HUES48 (cell line): ENCODE results near the gene RETREG2.

Experiments
- H3K27ac ChIP-seq: one replicate; pipeline ENCODE4 v1.7.0; 2013; ENCODE audit warnings: low read depth, low read length, inconsistent platforms
- H3K27me3 ChIP-seq: 2 replicates; pipeline ENCODE4 v1.6.1; 2013; ENCODE audit warnings: mild to moderate bottlenecking, low read length; ENCODE audit not compliant: control insufficient read depth, insufficient read depth
- H3K36me3 ChIP-seq: 2 replicates; pipeline ENCODE4 v1.6.1; 2013; ENCODE audit warnings: low read length; ENCODE audit not compliant: control insufficient read depth, insufficient read depth
- H3K4me1 ChIP-seq: 2 replicates; pipeline ENCODE4 v1.6.1; 2013; ENCODE audit warnings: mild to moderate bottlenecking, low read length; ENCODE audit not compliant: control insufficient read depth, insufficient read depth
- H3K4me3 ChIP-seq: 2 replicates; pipeline ENCODE4 v1.5.1; 2013; ENCODE audit warnings: mild to moderate bottlenecking, low read depth, low read length
- H3K9ac ChIP-seq: 2 replicates; pipeline ENCODE4 v1.6.1; 2013; ENCODE audit warnings: mild to moderate bottlenecking, low read depth, low read length, moderate library complexity
- H3K9me3 ChIP-seq: 2 replicates; pipeline ENCODE4 v1.6.1; 2013; ENCODE audit warnings: low read length; ENCODE audit not compliant: control insufficient read depth, insufficient read depth

Gene RETREG2

GRCh38 chr2:219218732-219219701 is 40.9 kb downstream of the RETREG2 start, which contains the start of gene ABCB6:
Gene ABCB6, minus strand, starts transcription at chr2:219218958. Its CDS starts 285 bp downstream, at chr2:219218673.
- H3K4me3 ChIP-seq: peak within 1 kb of the TSS; percentile 74
- no peaks in the 10 kb centered on the region for H3K9me3 ChIP-seq
- H3K9ac ChIP-seq: peak within 1 kb of the TSS; percentile 83
- H3K27me3 ChIP-seq: no peaks in the 10 kb centered on the region
- peaks cover 4% of the 10 kb centered on the region; the same call in 1 of the 2 replicates for H3K4me1 ChIP-seq
- H3K36me3 ChIP-seq: peaks cover 53% of the 10 kb centered on the region
- peak within 1 kb of the TSS; percentile 74 for H3K27ac ChIP-seq

DNA sequence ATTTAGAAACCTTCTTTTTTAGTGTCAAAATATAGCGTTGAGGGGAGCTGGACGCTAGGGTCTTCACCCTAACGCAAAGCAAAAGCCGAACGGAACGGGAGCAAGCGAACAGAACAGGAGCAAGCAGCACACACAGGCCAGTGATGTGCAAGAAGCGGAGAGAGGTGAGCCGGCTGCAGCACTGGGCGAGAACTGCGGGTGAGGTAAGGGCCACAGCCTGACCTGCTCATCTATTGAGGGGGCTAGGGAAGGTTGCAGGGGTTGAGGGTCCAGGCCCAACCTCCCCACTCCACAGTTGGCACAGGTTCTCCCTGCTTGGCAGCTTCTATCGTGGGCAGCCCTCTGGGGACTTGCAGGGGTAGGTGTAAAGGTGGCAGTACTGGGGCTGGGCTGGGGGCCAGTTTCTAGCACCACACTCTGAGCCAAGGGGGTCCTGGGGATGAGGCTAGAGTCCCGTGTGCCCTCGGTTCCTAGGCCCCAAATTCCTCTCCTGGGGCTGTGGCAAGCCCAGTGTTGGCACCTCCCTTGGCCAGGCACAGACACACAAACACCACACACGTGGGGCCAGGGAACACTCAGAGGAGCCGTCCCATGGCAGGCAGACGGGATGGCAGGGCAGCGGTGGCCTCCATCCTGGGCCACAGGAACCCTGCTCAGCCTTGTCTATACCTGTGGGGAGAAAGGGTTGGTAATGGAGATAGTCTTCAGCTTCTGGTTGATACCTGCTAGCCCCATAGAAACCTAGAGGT is 41.9 kb downstream of the RETREG2 start:
- Histone ChIP-seq H3K9ac (no peak overlapping the region), H3K4me3 (no peak overlapping the region), H3K36me3 (peaks cover 53% of the 10 kb centered on the region), H3K9me3 (no peaks in the 10 kb centered on the region), H3K27ac (no peak overlapping the region), H3K4me1 (peaks cover 4% of the 10 kb centered on the region; the same call in 1 of the 2 replicates), H3K27me3 (no peaks in the 10 kb centered on the region)

GRCh38 chr2:219220652-219221402 is 42.8 kb downstream of the RETREG2 start:
- H3K36me3 ChIP-seq: peaks cover 58% of the 10 kb centered on the region
- no peak overlapping the region for H3K9ac ChIP-seq
- H3K9me3 ChIP-seq: no peaks in the 10 kb centered on the region
- H3K27ac ChIP-seq: no peak overlapping the region
- no peak overlapping the region for H3K4me3 ChIP-seq
- H3K4me1 ChIP-seq: peaks cover 4% of the 10 kb centered on the region; the same call in 1 of the 2 replicates
- no peaks in the 10 kb centered on the region for H3K27me3 ChIP-seq

DNA sequence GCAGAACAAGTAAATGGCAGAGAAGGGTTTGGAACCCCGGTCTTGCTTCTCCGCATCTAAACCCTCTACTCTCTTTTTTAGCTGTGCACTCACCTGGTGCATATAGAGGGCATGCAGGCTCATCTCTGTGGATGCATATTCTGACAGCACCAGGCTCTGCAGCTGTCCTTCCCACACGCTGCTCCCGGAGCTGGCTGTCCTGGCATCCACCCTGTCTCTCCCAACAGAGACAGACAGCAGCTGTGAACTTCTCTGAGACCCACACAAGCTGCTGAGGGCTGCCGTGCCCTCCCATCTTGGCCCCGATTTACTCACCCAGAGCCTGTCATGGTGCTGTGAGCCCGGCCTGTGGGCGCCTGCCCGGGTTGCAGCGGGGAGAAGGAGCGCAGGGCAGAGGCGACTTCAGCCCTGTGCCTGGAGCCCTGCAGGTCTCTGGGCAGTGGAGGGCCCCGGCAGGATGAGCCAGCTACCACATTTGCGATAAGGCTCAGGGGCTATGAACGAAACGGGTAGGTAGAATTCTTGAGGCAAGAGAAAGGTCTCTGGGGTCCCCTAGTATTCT is 44.0 kb downstream of the RETREG2 start:
- Histone ChIP-seq H3K27ac (no peak overlapping the region), H3K27me3 (no peaks in the 10 kb centered on the region), H3K9me3 (no peaks in the 10 kb centered on the region), H3K36me3 (peaks cover 61% of the 10 kb centered on the region), H3K4me3 (no peak overlapping the region), H3K9ac (no peak overlapping the region), H3K4me1 (peaks cover 4% of the 10 kb centered on the region; the same call in 1 of the 2 replicates)

DNA sequence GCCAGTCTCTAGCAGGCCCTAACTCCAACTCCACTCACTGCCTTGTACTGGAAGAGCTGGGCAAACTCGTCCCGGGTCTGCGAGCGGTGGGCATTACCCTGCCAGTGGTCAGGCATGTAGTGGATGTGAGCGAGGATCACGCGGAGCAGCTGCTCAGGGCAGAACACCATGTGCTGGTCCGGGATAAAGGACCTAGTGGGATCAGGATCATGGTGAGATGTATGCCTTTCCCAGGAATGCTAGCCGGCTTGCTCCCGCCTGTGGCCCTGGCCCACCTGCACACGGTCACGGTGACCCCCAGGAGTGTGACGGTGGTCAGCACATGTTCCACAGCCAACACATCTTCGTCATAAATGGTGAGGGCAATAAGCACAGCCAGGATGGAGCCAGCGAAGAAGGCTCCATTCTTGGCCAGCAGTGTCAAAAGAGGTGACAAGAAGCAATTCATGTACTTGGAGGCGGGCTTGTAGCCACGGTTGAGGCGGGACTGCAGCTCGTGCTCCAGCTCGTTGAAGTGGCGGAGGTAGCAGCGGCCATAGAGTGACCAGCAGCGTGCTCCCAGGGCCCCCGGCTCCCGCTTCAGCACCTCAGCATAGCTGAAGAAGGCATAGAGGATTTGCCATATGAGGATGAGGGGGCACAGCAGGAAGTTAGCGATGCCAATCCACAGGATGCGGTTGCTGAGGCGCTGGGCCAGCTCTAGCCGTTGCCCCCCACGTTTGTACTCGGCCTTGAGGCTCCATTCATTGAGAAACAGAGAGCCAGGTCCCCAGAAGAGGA is 45.9 kb downstream of the RETREG2 start:
- Histone ChIP-seq H3K27ac (no peak overlapping the region), H3K4me1 (peaks cover 8% of the 10 kb centered on the region), H3K27me3 (no peaks in the 10 kb centered on the region), H3K9ac (no peak overlapping the region), H3K9me3 (no peaks in the 10 kb centered on the region), H3K36me3 (peaks cover 61% of the 10 kb centered on the region), H3K4me3 (no peak overlapping the region)

DNA sequence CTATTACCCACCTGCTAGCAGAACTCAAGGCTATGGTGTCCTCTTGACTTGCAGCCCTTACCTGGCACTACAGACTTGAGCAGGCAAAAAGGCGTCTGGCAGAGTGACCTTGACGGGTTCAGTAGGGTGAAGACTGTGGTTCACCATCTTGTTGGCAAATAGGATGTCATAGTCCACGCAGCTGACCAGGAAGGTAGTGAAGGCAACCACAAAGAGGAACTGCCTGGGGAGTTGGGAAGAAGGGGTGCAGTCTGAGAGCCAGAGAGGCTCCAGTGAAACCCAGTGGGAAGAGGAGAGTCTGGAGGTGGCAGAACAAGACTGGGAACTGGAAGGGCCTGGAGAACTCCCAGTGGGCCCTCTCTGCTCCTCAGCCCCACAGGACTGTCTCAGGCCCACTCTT is 47.3 kb downstream of the RETREG2 start:
- Histone ChIP-seq H3K27me3 (no peaks in the 10 kb centered on the region), H3K36me3 (peaks cover 58% of the 10 kb centered on the region), H3K4me3 (no peak overlapping the region), H3K9me3 (no peaks in the 10 kb centered on the region), H3K27ac (no peak overlapping the region), H3K4me1 (peaks cover 5% of the 10 kb centered on the region; the same call in 1 of the 2 replicates), H3K9ac (no peak overlapping the region)

DNA sequence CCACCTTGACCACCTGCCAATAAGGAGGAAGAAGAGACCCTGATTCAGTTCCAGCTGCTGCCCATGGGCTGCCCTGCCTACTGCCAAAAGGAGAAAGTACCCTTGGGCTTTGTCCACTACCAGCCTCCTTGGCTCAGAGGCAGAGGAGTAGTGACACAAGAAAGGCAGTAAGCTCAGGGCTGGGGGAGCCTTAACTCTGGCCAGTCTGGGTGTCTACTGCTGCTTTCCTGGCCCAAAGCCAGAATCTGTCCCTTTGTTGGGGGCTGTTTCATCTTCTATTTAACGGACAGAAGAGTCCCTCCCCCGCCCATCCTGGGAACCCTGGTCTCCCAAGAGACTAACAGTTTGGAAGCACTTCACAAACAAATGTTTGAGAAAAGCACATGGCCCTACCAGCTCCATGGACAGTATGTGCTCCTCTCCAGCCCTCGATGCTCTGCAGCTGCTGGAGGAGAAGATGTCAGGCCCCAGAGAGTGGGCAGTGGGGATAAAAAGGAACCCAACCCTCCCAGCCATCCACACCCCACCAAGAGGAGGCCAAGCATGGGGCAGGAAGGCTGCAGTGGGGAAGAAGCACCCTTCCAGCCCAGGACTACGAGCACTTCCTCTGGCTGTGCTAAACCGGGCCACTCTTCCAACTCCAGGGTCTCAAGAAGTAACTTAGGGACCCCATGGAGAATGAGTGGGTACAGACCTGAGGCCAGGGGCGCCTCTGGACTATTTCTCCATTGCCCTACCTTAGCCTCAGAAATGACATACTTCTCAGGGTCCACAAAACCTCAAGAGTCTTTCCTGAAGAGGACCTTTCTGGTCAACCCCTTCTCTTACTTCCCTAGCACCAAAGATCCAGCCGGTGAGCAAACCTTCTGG is 50.2 kb downstream of the RETREG2 start:
- peaks cover 51% of the 10 kb centered on the region for H3K36me3 ChIP-seq
- no peak overlapping the region; the same call in 1 of the 2 replicates for H3K9ac ChIP-seq
- H3K27ac ChIP-seq: no peak overlapping the region
- peak overlapping the region; percentile 86 for H3K4me3 ChIP-seq
- H3K4me1 ChIP-seq: peaks cover 5% of the 10 kb centered on the region; the same call in 1 of the 2 replicates
- no peaks in the 10 kb centered on the region for H3K27me3 ChIP-seq
- no peaks in the 10 kb centered on the region for H3K9me3 ChIP-seq

DNA sequence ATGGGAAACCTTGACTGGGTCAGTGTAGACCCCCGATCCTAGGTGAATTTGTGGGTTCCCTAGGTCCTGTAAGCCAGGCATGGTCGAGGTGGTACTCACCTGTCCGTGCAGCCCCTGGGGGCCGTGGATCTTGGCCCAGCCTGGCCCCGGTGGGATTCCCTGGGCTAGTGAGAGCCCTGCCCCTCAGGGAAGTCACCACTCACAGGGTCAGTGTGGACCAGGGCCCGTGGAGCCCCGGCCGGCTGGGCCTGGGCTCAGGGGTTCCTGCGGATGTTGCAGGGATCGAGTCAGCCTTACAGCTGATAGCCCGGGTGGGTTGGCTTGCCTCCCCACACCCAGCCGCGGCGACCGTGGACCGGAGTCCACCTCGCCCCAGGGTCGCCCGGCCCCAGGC is 50.8 kb downstream of the RETREG2 start:
- Histone ChIP-seq H3K27me3 (no peaks in the 10 kb centered on the region), H3K4me1 (peaks cover 5% of the 10 kb centered on the region; the same call in 1 of the 2 replicates), H3K36me3 (peaks cover 51% of the 10 kb centered on the region), H3K4me3 (peak overlapping the region; percentile 86), H3K27ac (peak overlapping the region; percentile 88), H3K9ac (peak overlapping the region; percentile 55), H3K9me3 (no peaks in the 10 kb centered on the region)

- peak within 1 kb of the TSS; percentile 77 for H3K9ac ChIP-seq
- peaks cover 51% of the 10 kb centered on the region for H3K36me3 ChIP-seq
- no peaks in the 10 kb centered on the region for H3K9me3 ChIP-seq
- peaks cover 5% of the 10 kb centered on the region; the same call in 1 of the 2 replicates for H3K4me1 ChIP-seq
- H3K4me3 ChIP-seq: peak within 1 kb of the TSS; percentile 86
- no peaks in the 10 kb centered on the region for H3K27me3 ChIP-seq
- H3K27ac ChIP-seq: peak within 1 kb of the TSS; percentile 88
Measured at GRCh38 chr2:219229305-219230058, 51.4 kb downstream of the RETREG2 start, which contains the start of the genes ANKZF1 and ATG9A. Gene ANKZF1, plus strand, starts transcription at chr2:219229806. Its CDS starts 452 bp downstream, at chr2:219230258. Gene ATG9A, minus strand, starts transcription at chr2:219229636. Its CDS starts 1,612 bp downstream, at chr2:219228024.
